ENCODE measurements around the gene KMT2E.
"Not testable (repeated sequence)": the region's sequence is repeated elsewhere in the genome, so short reads cannot be mapped to it uniquely, and the experiment has no call there.

The KMT2E gene

GRCh38 chr7:104980841-104981671, 32.9 kb upstream of the KMT2E start:
- H3K27ac ChIP-seq = peak overlapping the region in 14 of 21 experiments; percentile 9 to 99 (median 64)
- H3K4me3 ChIP-seq = no peak overlapping the region

GRCh38 chr7:104981672-104982037, 32.4 kb upstream of the KMT2E start:
- peak overlapping the region in 6 of 21 experiments; percentile 37 to 100 (median 99) for H3K27ac ChIP-seq

DNA sequence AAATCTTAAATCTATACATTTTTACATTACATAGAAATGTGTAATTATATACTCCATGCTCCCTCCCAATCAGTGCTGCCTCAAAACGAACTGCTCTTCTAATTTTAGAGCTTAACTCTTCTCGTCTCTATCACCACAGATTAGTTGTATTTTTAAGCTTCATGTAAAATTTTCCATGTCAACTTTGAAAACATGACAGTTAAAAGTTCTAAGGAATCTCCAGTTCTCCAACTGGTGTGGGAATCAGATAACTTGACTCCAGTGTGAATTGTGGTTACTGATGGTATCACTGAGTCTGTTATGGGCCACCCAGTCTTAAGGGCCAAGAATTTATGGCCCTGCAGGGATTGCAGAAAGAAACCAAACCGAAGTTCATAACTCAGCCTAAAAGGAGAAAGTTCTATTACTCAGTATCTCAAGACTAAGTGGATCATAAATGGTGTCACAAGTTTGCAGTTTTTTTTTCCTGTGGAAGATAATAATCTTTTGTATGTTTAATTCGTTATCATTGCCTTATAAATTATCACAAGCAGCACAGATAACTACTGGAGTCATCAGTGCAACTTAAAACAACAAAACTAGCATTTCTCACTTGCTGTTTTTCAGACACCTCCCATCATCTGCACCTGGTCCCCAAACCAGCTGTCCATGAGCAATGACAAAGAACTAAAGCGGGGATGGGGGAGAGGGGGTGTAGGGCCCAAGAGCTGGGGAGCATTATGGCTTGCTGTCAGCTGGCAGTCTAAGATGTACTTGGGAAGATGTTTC, 31.5 kb upstream of the KMT2E start:
- H3K27ac ChIP-seq = peak overlapping the region; percentile 87 to 100 (median 97)
- H3K4me3 ChIP-seq = peak overlapping the region in 6 of 7 experiments; percentile 45 to 61 (median 50)

More at GRCh38 chr7:104981672-104982037, 32.4 kb upstream of the KMT2E start:
- no peak overlapping the region for H3K4me3 ChIP-seq

DNA sequence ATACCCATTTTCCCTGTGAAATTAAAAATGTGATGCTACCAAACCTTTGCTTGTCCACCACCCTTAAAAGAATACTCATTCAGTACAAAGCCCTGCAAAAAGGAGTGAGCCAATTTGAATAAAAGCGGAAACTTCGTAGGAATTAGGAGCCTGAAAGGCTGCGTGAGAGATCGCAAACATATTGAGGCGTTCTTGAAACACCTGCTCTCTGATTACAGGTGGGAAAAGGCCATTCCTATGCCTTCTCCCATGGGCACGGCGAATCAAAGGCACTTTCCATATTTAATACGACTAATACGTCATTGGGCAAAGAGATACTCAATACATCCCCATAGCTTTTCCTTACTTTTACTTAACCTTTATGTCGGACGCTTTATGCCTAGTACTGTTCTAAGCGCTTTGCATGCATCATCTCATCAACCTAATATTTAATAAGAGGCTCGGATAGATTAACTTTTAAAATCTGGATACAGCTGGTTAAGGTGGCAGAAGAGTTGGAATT, 30.9 kb upstream of the KMT2E start:
- Histone ChIP-seq H3K27ac (peak overlapping the region; percentile 87 to 100 (median 97)), H3K4me3 (peak overlapping the region; percentile 45 to 61 (median 53))

DNA sequence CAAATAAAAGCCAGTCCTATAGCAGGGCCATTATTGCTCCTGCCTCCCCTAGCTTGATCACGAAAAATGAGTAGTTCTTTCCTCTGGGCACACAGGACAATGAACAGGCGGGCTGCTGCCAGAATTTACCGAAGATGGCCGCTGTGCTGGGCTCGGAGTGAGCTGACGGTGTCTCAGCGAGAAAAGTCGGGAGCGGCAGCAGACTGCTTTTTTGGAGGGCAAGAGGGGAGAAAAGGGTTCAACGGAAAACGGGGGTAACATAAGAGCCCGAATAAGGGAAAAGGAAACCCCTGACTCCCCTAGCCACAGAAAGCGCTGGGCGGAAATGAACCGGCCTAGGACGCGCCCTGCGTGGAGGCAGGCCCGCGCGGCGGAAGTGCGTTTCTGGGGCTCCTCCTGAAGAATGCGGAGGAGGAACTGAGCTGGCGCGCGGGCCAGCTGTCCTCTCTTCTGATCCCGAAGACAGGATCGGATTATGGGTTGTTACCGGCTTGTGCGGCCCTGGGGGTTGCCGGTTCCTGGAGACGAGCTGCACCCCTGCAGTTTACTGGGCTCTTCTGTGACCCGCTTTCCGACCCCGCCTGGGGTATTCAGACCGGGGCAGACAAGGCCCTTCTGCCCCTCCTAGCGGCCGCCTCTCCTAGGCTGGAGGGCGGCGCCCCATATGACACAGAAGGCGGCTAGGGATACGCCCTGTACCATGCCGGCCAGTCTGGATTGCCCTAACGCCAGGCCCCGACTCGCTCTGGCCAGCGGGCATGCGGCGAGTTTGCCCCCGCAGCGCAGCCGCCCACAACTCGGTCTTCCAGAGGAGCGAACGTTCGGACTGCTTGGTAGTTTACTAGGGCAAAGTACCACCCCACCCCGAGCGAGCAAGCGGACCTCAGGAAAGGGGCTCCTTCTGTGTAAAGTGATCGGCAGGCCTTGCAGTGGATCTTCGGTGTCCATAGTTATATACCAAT, 30.1 kb upstream of the KMT2E start:
- peak overlapping the region; percentile 45 to 61 (median 53) for H3K4me3 ChIP-seq
- H3K27ac ChIP-seq = peak overlapping the region; percentile 87 to 100 (median 97)

DNA sequence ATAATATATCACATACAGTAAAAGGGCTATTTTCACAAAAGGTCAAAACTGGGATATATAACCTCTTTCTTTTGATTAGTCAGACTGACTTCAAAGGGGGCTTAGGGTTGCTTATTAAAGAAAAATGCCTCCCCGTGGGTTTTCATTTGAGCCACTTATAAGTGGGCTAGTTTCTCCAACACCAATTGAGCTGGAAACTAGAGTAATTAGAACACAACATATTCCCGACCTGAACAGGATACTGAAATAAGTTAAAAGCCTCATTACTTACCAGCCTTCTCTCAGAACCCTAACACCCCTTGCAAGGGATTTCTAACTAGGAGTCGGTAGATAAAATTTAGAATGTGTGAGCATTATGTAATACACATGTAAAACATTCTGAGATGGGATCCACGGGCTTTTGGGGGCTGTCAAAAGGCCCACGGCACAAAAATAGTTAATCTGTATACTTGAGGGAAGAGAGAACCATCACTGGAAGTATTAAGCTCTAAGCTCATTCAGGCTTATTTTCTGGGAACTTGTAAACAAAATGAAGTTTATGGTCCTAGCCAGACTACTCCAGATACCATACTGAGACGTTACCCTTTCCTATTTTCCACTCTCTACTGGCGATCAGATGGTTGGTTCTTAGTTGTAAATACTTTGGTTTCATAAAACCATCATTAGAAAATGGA, 29.3 kb upstream of the KMT2E start:
- H3K4me3 ChIP-seq = peak overlapping the region in 6 of 7 experiments; percentile 45 to 61 (median 51)
- peak overlapping the region in 20 of 21 experiments; percentile 87 to 100 (median 98) for H3K27ac ChIP-seq

DNA sequence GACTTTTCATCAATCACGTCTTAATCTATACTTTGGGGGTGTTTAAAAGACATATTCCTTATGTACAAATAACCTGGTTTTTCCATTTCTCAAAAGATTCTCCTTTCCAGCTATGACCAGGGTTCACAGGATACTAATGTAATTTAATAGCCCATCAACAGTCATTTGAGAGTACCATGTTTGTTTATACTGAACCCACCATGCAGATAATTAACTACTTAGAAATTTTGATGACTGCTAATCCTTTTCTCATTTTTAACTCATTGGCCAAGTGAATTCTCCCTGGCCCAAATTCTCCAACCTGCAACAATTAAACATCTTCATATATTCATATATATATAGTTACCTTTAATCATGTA, 28.8 kb upstream of the KMT2E start:
- Histone ChIP-seq H3K4me3 (no peak overlapping the region), H3K27ac (peak overlapping the region in 15 of 21 experiments; percentile 87 to 100 (median 98))

- H3K4me3 ChIP-seq = no peak overlapping the region
- H3K27ac ChIP-seq = peak overlapping the region in 3 of 21 experiments; percentile 19 to 99 (median 24)
These were observed 27.3 kb upstream of the KMT2E start for GRCh38 chr7:104986628-104987259.

- H3K4me3 ChIP-seq = not testable (repeated sequence)
- H3K27ac ChIP-seq = peak overlapping the region in 1 of 21 experiments; percentile 99
These were observed 26.6 kb upstream of the KMT2E start for GRCh38 chr7:104987403-104987802.

GRCh38 chr7:104990983-104991382, 23.0 kb upstream of the KMT2E start:
- Histone ChIP-seq H3K4me3 (no peak overlapping the region), H3K27ac (peak overlapping the region in 1 of 21 experiments; percentile 19)

DNA sequence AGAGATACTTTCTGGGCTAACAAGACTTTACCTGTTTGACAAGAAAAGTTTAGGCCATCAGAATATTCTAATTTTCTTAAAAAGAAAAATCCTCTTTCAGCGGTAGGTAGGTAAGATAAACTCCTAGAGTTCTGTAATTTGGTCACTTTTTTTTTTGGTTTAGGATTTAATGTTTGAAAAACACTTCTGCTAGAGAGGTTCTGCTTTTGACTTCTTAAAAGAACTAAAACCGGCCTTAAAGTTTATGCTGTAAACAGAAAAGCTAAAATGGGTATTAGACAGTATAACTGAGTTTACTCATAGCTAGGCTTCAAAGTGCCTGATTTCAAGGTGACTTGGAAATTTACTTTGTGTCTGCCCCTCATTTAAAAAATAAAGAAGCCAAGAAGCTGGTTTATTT, 21.7 kb upstream of the KMT2E start:
- no peak overlapping the region for H3K4me3 ChIP-seq
- H3K27ac ChIP-seq = no peak overlapping the region

DNA sequence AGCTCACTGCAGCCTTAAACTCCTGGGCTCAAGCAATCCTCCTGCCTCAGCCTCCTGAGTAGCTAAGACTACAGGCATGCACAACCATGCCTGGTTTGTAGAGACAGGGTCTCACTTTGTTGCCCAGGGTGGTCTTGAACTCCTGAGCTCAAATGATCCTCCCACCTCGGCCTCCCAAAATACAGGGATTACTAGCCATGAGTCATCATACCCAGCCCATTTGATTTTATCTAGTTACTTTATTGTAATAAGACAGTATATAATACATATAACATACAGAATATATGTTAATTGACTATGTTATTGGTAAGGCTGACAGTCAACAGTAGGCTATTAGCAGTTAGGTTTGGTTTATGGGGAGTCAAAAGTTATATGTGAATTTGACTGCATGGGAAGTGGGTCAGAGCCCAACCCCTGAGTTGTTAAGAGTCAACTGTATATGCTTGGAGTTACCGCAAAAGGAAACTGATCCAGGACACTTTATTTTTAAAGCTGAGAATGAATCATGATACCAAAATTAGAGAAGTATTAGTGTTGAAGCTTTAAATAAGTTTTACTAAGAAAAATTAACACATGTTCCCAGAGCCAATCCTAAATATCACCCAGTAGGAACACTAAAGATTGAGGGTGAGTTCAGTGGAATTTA, 20.7 kb upstream of the KMT2E start:
- Histone ChIP-seq H3K27ac (no peak overlapping the region), H3K4me3 (no peak overlapping the region)

- Histone ChIP-seq H3K27ac (peak overlapping the region in 2 of 21 experiments; percentile 9 to 10), H3K4me3 (no peak overlapping the region)
These were observed 15.8 kb upstream of the KMT2E start for GRCh38 chr7:104998040-104998752.

GRCh38 chr7:105000200-105000599, 13.8 kb upstream of the KMT2E start:
- Histone ChIP-seq H3K27ac (peak overlapping the region in 2 of 21 experiments; percentile 27 to 38), H3K4me3 (no peak overlapping the region)

GRCh38 chr7:105000927-105001336, 13.1 kb upstream of the KMT2E start:
- peak overlapping the region in 5 of 21 experiments; percentile 10 to 81 (median 19) for H3K27ac ChIP-seq
- no peak overlapping the region for H3K4me3 ChIP-seq

GRCh38 chr7:105001652-105002184, 12.3 kb upstream of the KMT2E start:
- no peak overlapping the region for H3K4me3 ChIP-seq
- H3K27ac ChIP-seq = peak overlapping the region in 6 of 21 experiments; percentile 10 to 81 (median 30)

DNA sequence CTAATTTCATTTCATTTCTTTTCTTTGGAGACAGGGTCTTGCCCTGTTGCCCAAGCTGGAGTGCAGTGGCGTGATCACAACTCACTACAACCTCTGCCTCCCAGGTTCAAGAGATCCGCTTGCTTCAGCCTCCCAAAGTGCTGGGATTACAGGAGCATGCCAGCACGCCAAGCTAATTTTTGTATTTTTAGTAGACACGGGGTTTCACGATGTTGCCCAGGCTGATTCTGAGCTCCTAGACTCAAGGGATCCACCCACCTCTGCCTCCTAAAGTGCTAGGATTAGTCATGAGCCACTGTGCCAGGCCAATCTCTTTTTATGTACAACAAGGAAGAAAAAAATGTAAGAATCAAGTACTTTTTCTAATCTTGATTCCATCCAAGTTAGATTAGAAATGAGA, 10.7 kb upstream of the KMT2E start:
- H3K27ac ChIP-seq = peak overlapping the region in 17 of 21 experiments; percentile 13 to 81 (median 55)
- H3K4me3 ChIP-seq = peak overlapping the region in 1 of 7 experiments; percentile 20

Data from skin epidermis (tissue), 12 donors.